A549 (cell line): ENCODE measurements around the gene DNALI1. TPM values are rescaled to one million over a fixed set of nuclear protein-coding genes. Genes with fewer than 3 reads are reported as not detected.

Experiments
- ATAC-seq, 2 experiments: fragments of 200-7000 bp in 1 of 2; fragments of >200 bp in 1 of 2; cut with Nextera tagmentation in 1 of 2; cut with Tn5 transposase in 1 of 2; 3 replicates each; pipeline versions ENCODE4 v1.8.0 to v1.9.1; 2018 to 2020; ENCODE audit warnings: mild to moderate bottlenecking in 1 of 2, moderate library complexity in 1 of 2
- CTCF ChIA-PET: fragments of 300-600 bp; sonication (Branson Sonifier 250); formaldehyde crosslinking; extraction: SDS; loops from one replicate; lab custom pipeline; 2021; ENCODE audit warnings: antibody characterized with exemption, inconsistent platforms; lab: Yijun Ruan, JAX
- POLR2A ChIA-PET: fragments of 350-600 bp; formaldehyde crosslinking; extraction: SDS; loops from one replicate; lab custom pipeline; 2021; ENCODE audit warnings: antibody characterized with exemption, inconsistent platforms; lab: Yijun Ruan, JAX
- DNase-seq, 2 experiments: peaks; one replicate each; pipeline versions ENCODE4 v3.0.0 to v3.0.0-alpha.2; 2011 to 2016; ENCODE audit warnings: low read depth in 1 of 2, low spot score in 1 of 2
- FAIRE-seq: peaks from 2 replicates; lab custom pipeline; 2011; peaks lifted over from hg19 to GRCh38; lab: Jason Lieb, UNC
- H3K27ac ChIP-seq, 2 experiments: fragments of >200 bp; sonication (Bioruptor Twin); formaldehyde crosslinking; 3 replicates each; pipeline ENCODE4 v1.5.1; 2016 to 2017
- H3K4me1 ChIP-seq: fragments of >200 bp; sonication (Bioruptor Twin); formaldehyde crosslinking; 3 replicates; pipeline ENCODE4 v1.6.1; 2016
- H3K4me2 ChIP-seq: fragments of >200 bp; sonication (Bioruptor Twin); formaldehyde crosslinking; 3 replicates; pipeline ENCODE4 v1.6.1; 2016
- H3K4me3 ChIP-seq: fragments of >200 bp; sonication (Bioruptor Twin); formaldehyde crosslinking; 3 replicates; pipeline ENCODE4 v1.5.1; 2016
- H3K9me3 ChIP-seq: fragments of >200 bp; sonication (Bioruptor Twin); formaldehyde crosslinking; 3 replicates; pipeline ENCODE4 v1.6.1; 2016
- ATOH8 ChIP-seq: fragments of 250-450 bp; sonication (Bioruptor Pico); IDR thresholded peaks from 2 replicates; pipeline ENCODE4 v1.5.0; 2020; ENCODE audit warnings: low read depth, mild to moderate bottlenecking, moderate library complexity
- CTCF ChIP-seq: fragments of >200 bp; sonication (Bioruptor Twin); formaldehyde crosslinking; IDR thresholded peaks from 3 replicates; pipeline ENCODE4 v1.5.1; 2016
- EHF ChIP-seq: fragments of 250-450 bp; sonication (Bioruptor Pico); IDR thresholded peaks from 2 replicates; pipeline ENCODE4 v1.5.0; 2020; ENCODE audit warnings: mild to moderate bottlenecking
- EHMT2 ChIP-seq: fragments of 200-600 bp; sonication (generic); IDR thresholded peaks from 2 replicates; pipeline ENCODE4 v1.6.1; 2016; ENCODE audit warnings: antibody characterized with exemption, low read depth, mild to moderate bottlenecking, moderate library complexity
- ELK1 ChIP-seq: fragments of 150-350 bp; IDR thresholded peaks from 2 replicates; pipeline ENCODE4 v1.6.1; 2014; ENCODE audit warnings: low read depth, mild to moderate bottlenecking, low read length
- FOSB ChIP-seq: fragments of 250-450 bp; sonication (Bioruptor Pico); IDR thresholded peaks from 2 replicates; pipeline ENCODE4 v1.5.0; 2020; ENCODE audit warnings: mild to moderate bottlenecking, moderate library complexity
- FOXS1 ChIP-seq: fragments of 250-450 bp; sonication (Bioruptor Pico); IDR thresholded peaks from 2 replicates; pipeline ENCODE4 v1.5.0; 2020; ENCODE audit warnings: mild to moderate bottlenecking, moderate library complexity
- HEYL ChIP-seq: fragments of 250-450 bp; sonication (Bioruptor Pico); IDR thresholded peaks from 2 replicates; pipeline ENCODE4 v1.8.0; 2021; ENCODE audit warnings: mild to moderate bottlenecking, moderate library complexity
- HMGXB4 ChIP-seq: fragments of 250-450 bp; sonication (Bioruptor Pico); IDR thresholded peaks from 2 replicates; pipeline ENCODE4 v1.5.0; 2021; ENCODE audit warnings: mild to moderate bottlenecking, moderate library complexity, borderline replicate concordance
- HOXB13 ChIP-seq: fragments of 250-450 bp; sonication (Bioruptor Pico); IDR thresholded peaks from 2 replicates; pipeline ENCODE4 v1.5.0; 2020; ENCODE audit warnings: low read depth, mild to moderate bottlenecking, moderate library complexity
- HOXB5 ChIP-seq: fragments of 250-450 bp; sonication (Bioruptor Pico); IDR thresholded peaks from 2 replicates; pipeline ENCODE4 v1.5.0; 2020; ENCODE audit warnings: mild to moderate bottlenecking, moderate library complexity
- JUNB ChIP-seq: fragments of >200 bp; sonication (Bioruptor Twin); formaldehyde crosslinking; IDR thresholded peaks from 2 replicates; pipeline ENCODE4 v1.6.1; 2016
- KDM1A ChIP-seq: fragments of 200-600 bp; sonication (generic); IDR thresholded peaks from 2 replicates; pipeline ENCODE4 v1.6.1; 2016; ENCODE audit warnings: low read depth, mild to moderate bottlenecking
- MYC ChIP-seq: IDR thresholded peaks from 2 replicates; pipeline ENCODE4 v1.6.1; 2012; ENCODE audit warnings: mild to moderate bottlenecking, inconsistent platforms, low read length, improper control_type of control experiment, borderline replicate concordance
- NPAS2 ChIP-seq: fragments of 250-450 bp; sonication (Bioruptor Pico); IDR thresholded peaks from 2 replicates; pipeline ENCODE4 v1.8.0; 2022; ENCODE audit warnings: mild to moderate bottlenecking, moderate library complexity, borderline replicate concordance
- NR3C1 ChIP-seq: fragments of >200 bp; sonication (Bioruptor Twin); formaldehyde crosslinking; IDR thresholded peaks from 3 replicates; pipeline ENCODE4 v1.6.1; 2017
- PHF8 ChIP-seq: fragments of 200-600 bp; sonication (generic); IDR thresholded peaks from 2 replicates; pipeline ENCODE4 v1.6.1; 2016; ENCODE audit warnings: low read depth, mild to moderate bottlenecking, antibody characterized with exemption, moderate library complexity, borderline replicate concordance
- RAD21 ChIP-seq, 2 experiments: fragments of >200 bp in 1 of 2; sonication (Bioruptor Twin) in 1 of 2; formaldehyde crosslinking in 1 of 2; IDR thresholded peaks in 1 of 2; conservative IDR thresholded peaks in 1 of 2; 2 replicates in 1 of 2; 3 replicates in 1 of 2; pipeline ENCODE4 v1.6.1; 2012 to 2018; ENCODE audit warnings: inconsistent platforms in 1 of 2
- REST ChIP-seq: fragments of 200-600 bp; sonication (generic); IDR thresholded peaks from 2 replicates; pipeline ENCODE4 v1.6.1; 2016; ENCODE audit warnings: antibody characterized with exemption, mild to moderate bottlenecking, moderate library complexity
- RNF2 ChIP-seq: fragments of 200-600 bp; sonication (generic); IDR thresholded peaks from 2 replicates; pipeline ENCODE4 v1.6.1; 2016; ENCODE audit warnings: low read depth, mild to moderate bottlenecking, antibody characterized with exemption, moderate library complexity, borderline replicate concordance
- SMC3 ChIP-seq: fragments of >200 bp; sonication (Bioruptor Twin); formaldehyde crosslinking; IDR thresholded peaks from 3 replicates; pipeline ENCODE4 v1.6.1; 2018; ENCODE audit warnings: inconsistent platforms
- SREBF2 ChIP-seq: fragments of 450-650 bp; IDR thresholded peaks from 2 replicates; pipeline ENCODE4 v1.6.1; 2014; ENCODE audit warnings: mild to moderate bottlenecking, moderate library complexity
- TP53 ChIP-seq: fragments of 250-450 bp; sonication (Bioruptor Pico); IDR thresholded peaks from 2 replicates; pipeline ENCODE4 v1.5.0; 2021; ENCODE audit warnings: mild to moderate bottlenecking, moderate library complexity
- USF2 ChIP-seq: fragments of 450-650 bp; IDR thresholded peaks from 2 replicates; pipeline ENCODE4 v1.6.1; 2014; ENCODE audit warnings: antibody characterized with exemption
- WGBS: methylation state at CpG from one replicate; pipeline ENCODE4 v1.1.6; 2017; ENCODE audit errors: missing lambda C conversion rate; 5-methylcytosine and 5-hydroxymethylcytosine counted together
- polyA plus RNA-seq, 4 experiments: library from polyadenylated mRNA; depleted of rRNA in 3 of 4; stranded (reverse); fragments of >200 nt; fragmentation: RNase III in 1 of 4; extraction: RNeasy Plus Mini Kit Qiagen cat#74134 plus additional on column Dnase treatment in 1 of 4; gene quantifications; 2 replicates in 3 of 4; 3 replicates in 1 of 4; pipeline ENCODE4 v1.2.3, GENCODE V29; 2011 to 2017

DNALI1 gene
- polyA plus RNA-seq, 2 of the 4 experiments (the other 2 are of a cell fraction), result not detected

- no peak overlapping the region for H3K4me3 ChIP-seq
- ATAC-seq (no peak), FAIRE-seq (no peak), DNase-seq (no peak)
- H3K9me3 ChIP-seq, result no peaks in the 10 kb centered on the region
- POLR2A ChIA-PET, result no interaction called here
- no peak overlapping the region for H3K4me2 ChIP-seq
- CTCF ChIA-PET, result interaction anchor here (11.6 kb wide), 1 partner anchor 75 kb away, joined by 128 read pairs; no protein-coding TSS in a partner anchor
- no peaks in the 10 kb centered on the region for H3K4me1 ChIP-seq
- WGBS, result 66% methylated on average over 8 of the region's 9 CpGs
- TF ChIP-seq NPAS2 (CRISPR knock-in tag) (no peak), RNF2 (no peak), NR3C1 (no peak), JUNB (no peak), HOXB5 (no peak), REST (no peak), HOXB13 (CRISPR knock-in tag) (no peak), FOXS1 (no peak), HMGXB4 (CRISPR knock-in tag) (no peak), TP53 (CRISPR knock-in tag) (no peak), USF2 (no peak), SREBF2 (no peak), FOSB (CRISPR knock-in tag) (no peak), HEYL (CRISPR knock-in tag) (no peak), ELK1 (no peak), EHMT2 (no peak)
- no peak overlapping the region for H3K27ac ChIP-seq
Measured at GRCh38 chr1:37605806-37606474, 49.2 kb downstream of the DNALI1 start.

GRCh38 chr1:37606481-37607263, 49.9 kb downstream of the DNALI1 start:
- no peaks in the 10 kb centered on the region for H3K9me3 ChIP-seq
- DNase-seq, result no peak
- FAIRE-seq, result no peak
- CTCF ChIA-PET, result interaction anchor here (11.6 kb wide), 1 partner anchor 75 kb away, joined by 128 read pairs; no protein-coding TSS in a partner anchor
- H3K4me1 ChIP-seq, result no peaks in the 10 kb centered on the region
- H3K27ac ChIP-seq, result no peak overlapping the region
- H3K4me3 ChIP-seq, result no peak overlapping the region
- H3K4me2 ChIP-seq, result no peak overlapping the region
- POLR2A ChIA-PET, result no interaction called here
- no peak for ATAC-seq
- 68% methylated on average over 15 of the region's 15 CpGs for WGBS
- TF ChIP-seq MYC (no peak), ATOH8 (CRISPR knock-in tag) (no peak), RNF2 (no peak), PHF8 (no peak), KDM1A (no peak), EHF (CRISPR knock-in tag) (no peak), RAD21 (conservative IDR thresholded peaks at IDR 0.05 in 1 of 2, IDR thresholded peaks at IDR 0.05 in 1 of 2) (no peak), SMC3 (no peak), CTCF (no peak), TP53 (CRISPR knock-in tag) (no peak)
